Hindlimb muscle (tissue), 1 donor: ENCODE measurements around the gene TLR7. TPM values are rescaled to one million over a fixed set of nuclear protein-coding genes. Genes with fewer than 3 reads are reported as not detected.

Experiments used
- DNase-seq: peaks from one replicate; pipeline ENCODE4 v3.0.0-alpha.2; 2013
- polyA plus RNA-seq: library from polyadenylated mRNA; unstranded; fragments of 120-200 nt; gene quantifications from one replicate; pipeline ENCODE4 v1.2.1, GENCODE V29; 2013; ENCODE audit not compliant: insufficient read length

The TLR7 gene
- polyA plus RNA-seq, 1 donor, result 1.9 TPM

DNA sequence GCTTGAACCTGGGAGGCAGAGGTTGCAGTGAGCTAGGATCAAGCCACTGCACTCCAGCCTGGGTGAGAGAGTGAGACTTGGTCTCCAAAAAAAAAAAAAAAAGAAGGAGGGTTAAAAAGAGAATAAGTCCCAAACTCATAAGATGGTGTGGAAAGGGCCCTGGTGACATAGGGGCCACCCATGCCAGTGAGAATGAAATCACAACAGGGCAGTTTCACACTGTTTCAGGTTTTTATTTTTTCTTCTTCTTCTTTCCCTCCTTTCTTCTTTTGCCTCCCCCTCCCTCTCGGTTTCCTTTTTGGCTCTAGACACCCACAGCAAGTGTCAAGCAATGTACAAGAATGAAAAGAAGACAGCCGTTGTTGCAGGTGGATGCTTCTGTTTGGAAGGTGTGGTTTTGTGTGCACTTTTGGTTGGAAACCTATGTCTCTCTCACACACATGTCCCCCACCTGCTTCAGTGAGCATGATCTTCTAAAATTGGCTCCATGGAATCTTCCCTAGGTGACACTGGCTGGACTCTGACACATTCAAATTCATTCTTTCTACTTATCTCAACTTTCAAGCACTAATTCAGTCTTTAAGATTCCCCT, 25.1 kb downstream of the TLR7 start:
- no peak for DNase-seq

GRCh38 chrX:12892716-12893115, 25.8 kb downstream of the TLR7 start:
- no peak for DNase-seq

- no peak for DNase-seq
Observed at GRCh38 chrX:12894074-12895030, 27.5 kb downstream of the TLR7 start.

- no peak for DNase-seq
Observed at GRCh38 chrX:12895866-12896265, 29.0 kb downstream of the TLR7 start.

DNA sequence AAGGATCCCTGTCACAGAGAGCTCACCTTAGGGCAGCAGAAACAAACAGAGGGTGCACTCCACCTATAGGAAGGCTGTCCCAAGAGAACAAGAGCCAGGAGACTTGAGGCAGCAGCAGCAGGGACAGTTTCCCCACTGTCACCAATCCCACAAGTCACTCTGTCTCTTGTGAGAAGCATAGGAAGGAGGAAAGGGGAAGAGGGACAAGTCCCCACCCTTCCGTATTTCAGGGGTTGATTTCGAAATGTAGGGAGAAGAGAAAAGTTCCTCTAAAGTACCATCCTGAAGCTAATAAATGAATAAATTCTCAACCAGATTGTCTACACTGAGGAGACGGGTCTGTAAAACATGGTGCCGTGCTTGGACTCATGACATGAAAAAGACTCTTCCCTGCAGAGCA, 30.1 kb downstream of the TLR7 start:
- DNase-seq, result no peak

DNA sequence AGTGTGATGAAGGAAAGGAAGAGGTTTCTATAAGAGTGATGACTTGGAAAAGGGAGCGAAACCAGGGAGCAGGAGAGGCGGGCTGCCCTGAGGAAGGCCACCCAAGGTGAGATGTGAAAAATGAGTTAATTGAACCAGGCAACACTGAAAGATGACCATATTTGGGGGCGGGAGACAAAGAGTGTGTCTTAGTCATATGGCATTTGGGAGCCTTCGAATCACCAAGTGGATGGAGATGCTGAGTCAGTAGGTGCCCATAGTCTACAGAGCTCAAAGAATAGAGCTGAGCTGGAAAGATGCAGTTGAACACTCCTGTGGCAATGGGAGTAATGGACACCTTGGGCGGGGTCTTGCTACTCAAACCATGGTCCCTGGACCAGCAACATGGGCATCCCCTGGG, 31.2 kb downstream of the TLR7 start:
- no peak for DNase-seq

- DNase-seq, result no peak
Observed at GRCh38 chrX:12899506-12899905, 32.6 kb downstream of the TLR7 start.

- DNase-seq, result peak; percentile 35
Observed at GRCh38 chrX:12901486-12901885, 34.6 kb downstream of the TLR7 start.

DNA sequence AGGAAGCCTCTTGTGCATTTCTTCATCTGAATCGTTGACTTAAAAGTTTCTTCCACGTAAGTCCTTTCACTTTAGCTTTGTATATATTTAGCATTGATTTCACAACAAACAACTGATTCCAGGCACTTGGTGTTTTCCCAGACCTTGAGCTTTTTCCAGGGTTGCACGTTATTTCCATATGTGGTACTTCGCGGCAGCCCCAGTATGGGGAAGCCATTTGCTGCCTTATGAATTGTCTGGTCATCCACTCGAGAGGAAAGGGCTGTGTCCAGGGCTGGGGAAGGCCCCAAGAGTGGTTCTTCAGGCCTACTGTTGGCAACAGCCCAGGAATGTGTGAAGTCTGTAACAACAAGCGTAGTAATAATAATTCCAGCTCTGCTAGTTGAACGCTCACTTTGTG, 36.8 kb downstream of the TLR7 start:
- peak; percentile 43 for DNase-seq

GRCh38 chrX:12906046-12906761, 39.3 kb downstream of the TLR7 start, which contains the start of gene TLR8:
TSS of gene TLR8 (plus strand) at chrX:12906620. CDS start at chrX:12906707, 87 bp downstream.
- DNase-seq, result no peak

- no peak for DNase-seq
Observed at GRCh38 chrX:12910423-12911121, 43.7 kb downstream of the TLR7 start.

DNA sequence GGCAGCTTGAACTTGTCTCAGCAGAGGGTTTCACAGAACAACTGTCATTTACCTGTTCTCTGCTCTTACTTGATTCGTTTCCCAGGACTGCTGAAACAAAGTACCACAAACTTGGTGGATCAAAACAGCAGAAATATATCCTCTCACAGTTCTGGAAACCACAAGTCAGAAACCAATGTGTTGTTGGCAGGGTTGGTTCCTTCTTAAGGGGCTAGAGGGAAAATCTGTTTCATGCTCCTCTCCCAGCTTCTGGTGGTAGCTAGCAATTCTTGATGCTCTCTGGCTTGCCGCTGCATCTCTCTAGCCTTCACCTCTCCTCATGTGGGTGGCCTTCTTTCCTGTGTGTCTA, 44.2 kb downstream of the TLR7 start:
- DNase-seq, result no peak

GRCh38 chrX:12912791-12913482, 46.1 kb downstream of the TLR7 start:
- no peak for DNase-seq

- no peak for DNase-seq
Observed at GRCh38 chrX:12917753-12918152, 50.9 kb downstream of the TLR7 start.

- no peak for DNase-seq
Observed at GRCh38 chrX:12919051-12919450, 52.2 kb downstream of the TLR7 start.

- DNase-seq, result no peak
Observed at GRCh38 chrX:12919620-12920019, 52.7 kb downstream of the TLR7 start.

DNA sequence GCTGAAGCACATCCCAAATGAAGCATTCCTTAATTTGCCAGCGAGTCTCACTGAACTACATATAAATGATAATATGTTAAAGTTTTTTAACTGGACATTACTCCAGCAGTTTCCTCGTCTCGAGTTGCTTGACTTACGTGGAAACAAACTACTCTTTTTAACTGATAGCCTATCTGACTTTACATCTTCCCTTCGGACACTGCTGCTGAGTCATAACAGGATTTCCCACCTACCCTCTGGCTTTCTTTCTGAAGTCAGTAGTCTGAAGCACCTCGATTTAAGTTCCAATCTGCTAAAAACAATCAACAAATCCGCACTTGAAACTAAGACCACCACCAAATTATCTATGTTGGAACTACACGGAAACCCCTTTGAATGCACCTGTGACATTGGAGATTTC, 54.1 kb downstream of the TLR7 start:
- DNase-seq, result no peak

DNA sequence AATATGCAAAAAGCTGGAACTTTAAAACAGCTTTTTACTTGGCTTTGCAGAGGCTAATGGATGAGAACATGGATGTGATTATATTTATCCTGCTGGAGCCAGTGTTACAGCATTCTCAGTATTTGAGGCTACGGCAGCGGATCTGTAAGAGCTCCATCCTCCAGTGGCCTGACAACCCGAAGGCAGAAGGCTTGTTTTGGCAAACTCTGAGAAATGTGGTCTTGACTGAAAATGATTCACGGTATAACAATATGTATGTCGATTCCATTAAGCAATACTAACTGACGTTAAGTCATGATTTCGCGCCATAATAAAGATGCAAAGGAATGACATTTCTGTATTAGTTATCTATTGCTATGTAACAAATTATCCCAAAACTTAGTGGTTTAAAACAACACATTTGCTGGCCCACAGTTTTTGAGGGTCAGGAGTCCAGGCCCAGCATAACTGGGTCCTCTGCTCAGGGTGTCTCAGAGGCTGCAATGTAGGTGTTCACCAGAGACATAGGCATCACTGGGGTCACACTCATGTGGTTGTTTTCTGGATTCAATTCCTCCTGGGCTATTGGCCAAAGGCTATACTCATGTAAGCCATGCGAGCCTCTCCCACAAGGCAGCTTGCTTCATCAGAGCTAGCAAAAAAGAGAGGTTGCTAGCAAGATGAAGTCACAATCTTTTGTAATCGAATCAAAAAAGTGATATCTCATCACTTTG, 55.2 kb downstream of the TLR7 start:
- DNase-seq, result no peak

GRCh38 chrX:12922599-12922919, 55.7 kb downstream of the TLR7 start:
- no peak for DNase-seq

- no peak for DNase-seq
Observed at GRCh38 chrX:12929701-12930100, 62.8 kb downstream of the TLR7 start.

DNA sequence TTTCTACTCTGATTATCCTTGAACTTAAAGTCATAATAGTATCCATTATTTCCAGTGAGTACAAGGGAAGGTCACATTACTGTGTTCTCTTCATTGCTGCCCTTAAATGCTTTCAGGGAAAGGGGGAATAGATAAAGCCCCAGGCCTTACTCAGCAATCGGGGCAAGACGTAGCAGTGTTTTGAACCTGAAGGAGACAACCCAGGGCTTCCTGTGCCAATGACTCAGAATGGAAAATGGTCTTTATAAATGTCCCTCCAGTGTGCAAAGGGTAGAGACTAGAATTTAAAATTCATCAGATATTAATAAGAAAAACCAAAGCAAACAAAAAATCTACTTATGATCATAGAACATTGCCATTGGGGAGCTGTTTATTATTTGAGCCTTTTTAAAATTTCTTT, 63.3 kb downstream of the TLR7 start:
- no peak for DNase-seq

DNA sequence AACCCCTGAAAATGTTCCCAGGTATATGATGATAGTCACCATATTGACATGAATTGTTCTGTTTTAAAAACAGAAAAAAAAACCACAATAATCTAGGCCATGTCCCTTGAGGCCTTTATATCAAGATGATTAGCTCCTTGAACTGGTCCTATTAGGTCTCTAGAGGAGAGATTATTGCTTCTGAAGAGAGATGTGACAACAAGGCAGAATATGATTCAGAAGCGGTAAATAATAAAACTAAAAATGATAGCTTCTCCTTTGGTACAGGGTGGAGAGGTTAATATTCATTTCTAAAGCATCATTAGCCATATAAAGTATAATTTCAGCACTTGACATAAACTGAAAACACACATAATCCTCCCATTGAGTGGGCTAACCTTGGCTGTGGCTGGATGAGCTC, 65.4 kb downstream of the TLR7 start:
- DNase-seq, result no peak
